Hepatocyte (in vitro differentiated cells): ENCODE data around the gene FGF9. TPM values are rescaled to one million over a fixed set of nuclear protein-coding genes. Genes with fewer than 3 reads are reported as not detected.

Source experiments
- DNase-seq: peaks from one replicate; pipeline ENCODE4 v3.0.0-alpha.2; 2016; ENCODE audit warnings: low spot score
- H2AFZ ChIP-seq: fragments of 200-600 bp; sonication (generic); 2 replicates; pipeline ENCODE4 v1.6.0; 2016; ENCODE audit warnings: antibody characterized with exemption, mild to moderate bottlenecking
- H3K27ac ChIP-seq: fragments of 200-600 bp; sonication (generic); 2 replicates; pipeline ENCODE4 v1.5.1; 2016; ENCODE audit warnings: mild to moderate bottlenecking
- H3K27me3 ChIP-seq: fragments of 200-600 bp; sonication (generic); 2 replicates; pipeline ENCODE4 v1.6.1; 2016
- H3K36me3 ChIP-seq: fragments of 200-600 bp; sonication (generic); replicated peaks from 2 replicates; pipeline ENCODE4 v1.5.1; 2016; ENCODE audit warnings: low read depth; ENCODE audit not compliant: insufficient read depth
- H3K4me1 ChIP-seq: fragments of 200-600 bp; sonication (generic); 2 replicates; pipeline ENCODE4 v1.5.1; 2016; ENCODE audit warnings: mild to moderate bottlenecking, moderate library complexity; ENCODE audit not compliant: insufficient read depth
- H3K4me2 ChIP-seq: fragments of 200-600 bp; sonication (generic); 2 replicates; pipeline ENCODE4 v1.6.0; 2016
- H3K4me3 ChIP-seq: fragments of 200-600 bp; sonication (generic); 2 replicates; pipeline ENCODE4 v1.5.1; 2016; ENCODE audit warnings: mild to moderate bottlenecking
- H3K79me2 ChIP-seq: fragments of 200-600 bp; sonication (generic); 2 replicates; pipeline ENCODE4 v1.6.0; 2017; ENCODE audit warnings: mild to moderate bottlenecking
- H3K9me2 ChIP-seq: fragments of 200-600 bp; sonication (generic); replicated peaks from 2 replicates; pipeline ENCODE4 v1.6.0; 2017; ENCODE audit warnings: mild to moderate bottlenecking; ENCODE audit not compliant: insufficient read depth
- H3K9me3 ChIP-seq: fragments of 200-600 bp; sonication (generic); 2 replicates; pipeline ENCODE4 v1.5.1; 2016; ENCODE audit warnings: low read depth, mild to moderate bottlenecking
- H4K20me1 ChIP-seq: fragments of 200-600 bp; sonication (generic); 2 replicates; pipeline ENCODE4 v1.6.0; 2016; ENCODE audit warnings: mild to moderate bottlenecking; ENCODE audit not compliant: insufficient read depth, poor library complexity, severe bottlenecking
- EZH2 ChIP-seq: fragments of 200-600 bp; sonication (generic); IDR thresholded peaks from 2 replicates; pipeline ENCODE4 v1.6.1; 2016; ENCODE audit warnings: antibody characterized with exemption, mild to moderate bottlenecking, borderline replicate concordance
- EZH2phosphoT487 ChIP-seq: fragments of 200-600 bp; sonication (generic); IDR thresholded peaks from one replicate; pipeline ENCODE4 v1.6.1; 2018; ENCODE audit warnings: antibody characterized with exemption, mild to moderate bottlenecking, low read depth, moderate library complexity; ENCODE audit not compliant: unreplicated experiment, severe bottlenecking
- WGBS: methylation state at CpG from one replicate; pipeline ENCODE4 v1.1.6; 2016; ENCODE audit warnings: low lambda C conversion rate; ENCODE audit errors: missing lambda C conversion rate; 5-methylcytosine and 5-hydroxymethylcytosine counted together
- polyA plus RNA-seq: library from polyadenylated mRNA; unstranded; fragments of >200 nt; fragmentation: Nextera tagmentation; extraction: Ambion mirVana; gene quantifications from 2 replicates; pipeline ENCODE4 v1.2.1, GENCODE V29; 2016
- total RNA-seq: library from RNA; depleted of rRNA; stranded (reverse); fragments of >200 nt; gene quantifications from 2 replicates; pipeline ENCODE4 v1.2.3, GENCODE V29; 2014
- TF ChIP-seq, protein P1 (sequence below): fragments of 200-600 bp; sonication (generic); IDR thresholded peaks from 2 replicates; pipeline ENCODE4 v1.5.1; 2016; ENCODE audit warnings: antibody characterized with exemption, mild to moderate bottlenecking; ENCODE audit not compliant: poor library complexity

Gene FGF9
- total and polyA plus RNA-seq, 2 experiments from 2014 or later = 1.6 to 2.0 TPM

DNA sequence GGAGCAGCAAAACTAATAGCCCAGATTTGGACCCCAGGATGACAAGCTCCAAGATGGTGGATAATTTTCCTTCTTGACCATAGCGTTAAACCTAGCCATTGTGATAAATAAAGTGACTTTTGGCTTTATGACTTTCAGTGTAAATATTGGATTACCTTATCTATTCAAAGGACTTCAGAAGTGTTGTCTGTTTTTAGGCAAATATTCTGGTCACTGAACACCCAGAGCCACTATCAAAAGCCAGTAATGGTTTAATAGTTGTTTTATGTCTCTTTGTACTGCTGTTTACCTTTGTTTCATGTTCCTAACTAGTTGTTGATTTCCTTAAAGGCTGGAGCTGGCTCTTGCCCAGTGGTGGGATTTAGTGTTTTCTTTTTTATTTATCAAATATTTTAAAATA lies 81.6 kb downstream of the FGF9 start:
- no peak for DNase-seq
- Histone ChIP-seq H4K20me1 (no peaks in the 10 kb centered on the region), H3K4me3 (no peak overlapping the region), H2AFZ (no peak overlapping the region), H3K27ac (no peak overlapping the region), H3K36me3 (no peaks in the 10 kb centered on the region), H3K9me3 (no peaks in the 10 kb centered on the region), H3K27me3 (no peaks in the 10 kb centered on the region), H3K4me2 (no peak overlapping the region), H3K4me1 (peaks cover 22% of the 10 kb centered on the region), H3K79me2 (no peaks in the 10 kb centered on the region), H3K9me2 (no peaks in the 10 kb centered on the region)
- TF ChIP-seq EZH2 = no peak
- 13% methylated on average over 1 of the region's 1 CpG for WGBS

DNA sequence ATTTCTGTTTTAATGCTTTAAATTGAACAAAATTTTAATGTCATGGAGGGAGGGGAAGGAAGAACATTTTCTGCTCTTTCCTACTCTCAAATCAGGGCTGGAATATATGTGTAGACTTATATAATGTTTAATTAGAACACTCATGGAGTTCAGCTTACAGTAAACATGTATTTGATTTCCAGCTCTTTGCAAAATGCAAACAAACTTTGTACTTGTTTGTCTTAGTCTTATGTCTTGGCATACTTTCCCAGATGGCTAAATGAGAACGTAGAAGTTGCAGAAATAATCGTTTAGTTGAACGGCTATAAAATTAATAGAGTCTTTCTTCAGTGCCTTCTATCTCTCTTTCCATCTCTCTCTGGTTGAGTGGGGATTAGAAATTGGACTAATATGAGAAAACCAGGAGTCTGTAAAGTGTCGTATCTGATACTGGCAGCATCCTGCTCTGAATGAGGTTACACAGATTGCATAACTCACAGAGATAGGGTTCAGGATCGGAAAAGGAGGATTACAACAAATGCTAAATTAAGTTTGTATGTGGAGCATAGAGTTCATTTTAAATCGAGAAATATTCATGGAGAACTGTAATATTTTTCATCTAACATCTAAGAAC lies 82.3 kb downstream of the FGF9 start:
- no peak overlapping the region for H3K4me2 ChIP-seq
- no peaks in the 10 kb centered on the region for H3K9me3 ChIP-seq
- WGBS = 24% methylated on average over 6 of the region's 6 CpGs

More for the DNA sequence above, 82.3 kb downstream of the FGF9 start:
- H3K79me2 ChIP-seq = no peaks in the 10 kb centered on the region
- H3K4me3 ChIP-seq = no peak overlapping the region
- H2AFZ ChIP-seq = no peak overlapping the region
- peaks cover 17% of the 10 kb centered on the region for H3K4me1 ChIP-seq
- TF ChIP-seq, protein P1, sequence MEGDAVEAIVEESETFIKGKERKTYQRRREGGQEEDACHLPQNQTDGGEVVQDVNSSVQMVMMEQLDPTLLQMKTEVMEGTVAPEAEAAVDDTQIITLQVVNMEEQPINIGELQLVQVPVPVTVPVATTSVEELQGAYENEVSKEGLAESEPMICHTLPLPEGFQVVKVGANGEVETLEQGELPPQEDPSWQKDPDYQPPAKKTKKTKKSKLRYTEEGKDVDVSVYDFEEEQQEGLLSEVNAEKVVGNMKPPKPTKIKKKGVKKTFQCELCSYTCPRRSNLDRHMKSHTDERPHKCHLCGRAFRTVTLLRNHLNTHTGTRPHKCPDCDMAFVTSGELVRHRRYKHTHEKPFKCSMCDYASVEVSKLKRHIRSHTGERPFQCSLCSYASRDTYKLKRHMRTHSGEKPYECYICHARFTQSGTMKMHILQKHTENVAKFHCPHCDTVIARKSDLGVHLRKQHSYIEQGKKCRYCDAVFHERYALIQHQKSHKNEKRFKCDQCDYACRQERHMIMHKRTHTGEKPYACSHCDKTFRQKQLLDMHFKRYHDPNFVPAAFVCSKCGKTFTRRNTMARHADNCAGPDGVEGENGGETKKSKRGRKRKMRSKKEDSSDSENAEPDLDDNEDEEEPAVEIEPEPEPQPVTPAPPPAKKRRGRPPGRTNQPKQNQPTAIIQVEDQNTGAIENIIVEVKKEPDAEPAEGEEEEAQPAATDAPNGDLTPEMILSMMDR = no peak
- TF ChIP-seq EZH2phosphoT487 (no peak), EZH2 (no peak)
- no peak for DNase-seq
- no peaks in the 10 kb centered on the region for H3K36me3 ChIP-seq
- no peaks in the 10 kb centered on the region for H4K20me1 ChIP-seq
- no peak overlapping the region for H3K27ac ChIP-seq
- H3K9me2 ChIP-seq = no peaks in the 10 kb centered on the region
- H3K27me3 ChIP-seq = no peaks in the 10 kb centered on the region

Other genes with a start within 250 kb of the FGF9 start
- gene ZDHHC20, start 211.8 kb upstream of the FGF9 start, total RNA-seq = 132 TPM in 2 replicates
- gene ZDHHC20, start 211.8 kb upstream of the FGF9 start, polyA plus RNA-seq = 25.2 and 27.5 TPM in 2 replicates
- 78.8 and 95.7 TPM in 2 replicates for gene MICU2, start 66.9 kb upstream of the FGF9 start, total RNA-seq
- gene MICU2, start 66.9 kb upstream of the FGF9 start, polyA plus RNA-seq = 48.1 and 49.0 TPM in 2 replicates